Stomach (tissue), 9 donors: Measurements from ENCODE around the gene TOR3A. TPM values are rescaled to one million over a fixed set of nuclear protein-coding genes. Genes with fewer than 3 reads are reported as not detected.

Source experiments
- DNase-seq, 2 donors: peaks; one replicate each; pipeline versions ENCODE4 v3.0.0 to v3.0.0-alpha.2; 2013 to 2019
- H3K27ac ChIP-seq, 5 donors: fragments of 200-600 bp in 4 of 5; sonication (generic) in 4 of 5; one replicate each; pipeline ENCODE4 v1.5.1; 2013 to 2019; ENCODE audit warnings: mild to moderate bottlenecking in 1 of 5, moderate library complexity in 1 of 5
- H3K27me3 ChIP-seq, 3 donors: fragments of 200-600 bp; sonication (generic); one replicate each; pipeline ENCODE4 v1.5.1; 2017 to 2019; ENCODE audit warnings: mixed run types in 1 of 3
- H3K36me3 ChIP-seq, 4 donors: fragments of 200-600 bp; sonication (generic); 1 replicate in 3 of 4; 2 replicates in 1 of 4; pipeline ENCODE4 v1.5.1; 2016 to 2019
- H3K4me1 ChIP-seq, 4 donors: fragments of 200-600 bp; sonication (generic); one replicate each; pipeline ENCODE4 v1.5.1; 2016 to 2019
- H3K4me3 ChIP-seq, 4 donors: fragments of 200-600 bp; sonication (generic) in 3 of 4; one replicate each; pipeline ENCODE4 v1.5.1; 2016 to 2019; ENCODE audit warnings: mild to moderate bottlenecking in 1 of 4
- H3K9me3 ChIP-seq, 4 donors: fragments of 200-600 bp; sonication (generic); one replicate each; pipeline ENCODE4 v1.5.1; 2016 to 2019
- CTCF ChIP-seq, 7 experiments: fragments of 450-650 bp in 4 of 7; fragments of 200-600 bp in 3 of 7; sonication (generic) in 3 of 7; IDR thresholded peaks; one replicate each; pipeline ENCODE4 v1.5.1; 2016 to 2019; ENCODE audit warnings: antibody characterized with exemption in 7 of 7, control low read depth in 2 of 7, mild to moderate bottlenecking in 1 of 7
- EP300 ChIP-seq: sonication (generic); formaldehyde crosslinking; IDR thresholded peaks from one replicate; pipeline ENCODE4 v1.6.1; 2017; ENCODE audit warnings: antibody characterized with exemption
- POLR2A ChIP-seq, 4 donors: fragments of 450-650 bp; IDR thresholded peaks; one replicate each; pipeline ENCODE4 v1.6.1; 2016; ENCODE audit warnings: antibody characterized with exemption in 4 of 4, control low read depth in 2 of 4, mild to moderate bottlenecking in 1 of 4, moderate library complexity in 1 of 4
- POLR2AphosphoS5 ChIP-seq, 3 donors: sonication (generic); formaldehyde crosslinking; IDR thresholded peaks; one replicate each; pipeline ENCODE4 v1.6.1; 2016; ENCODE audit warnings: antibody characterized with exemption in 3 of 3
- WGBS, 5 donors: extraction: QIAGEN DNeasy Blood & Tissue Kit in 3 of 5; methylation state at CpG; one replicate each; pipeline versions ENCODE4 v1.1.5 to v1.1.7; 2013 to 2018; 5-methylcytosine and 5-hydroxymethylcytosine counted together
- intact Hi-C: fragments of 100-400 bp; cut with DNase I; formaldehyde crosslinking; loops from one replicate; pipeline ENCODE4 v1.15.1; 2023; ENCODE audit warnings: low total_unique reads
- polyA plus RNA-seq, 3 donors: library from polyadenylated mRNA; stranded (reverse); fragments of 200-250 nt; gene quantifications; one replicate each; pipeline ENCODE4 v1.2.3, GENCODE V29; 2013
- total RNA-seq, 5 donors: library from RNA; depleted of rRNA; stranded (reverse); fragments of >200 nt; gene quantifications; one replicate each; pipeline versions ENCODE4 v1.1.0 to v1.2.3, GENCODE V29; 2014 to 2016
- donor health status: healthy with polysubstance abuse.
- donor health status: Bipolar disorder and iron deficiency.
- donor health status: healthy.

Gene TOR3A
- total and polyA plus RNA-seq, 8 donors = 5.3 to 285 (median 15.6) TPM

GRCh38 chr1:179083533-179083932 lies 1.7 kb downstream of the TOR3A start:
- Histone ChIP-seq H3K27ac (no peak overlapping the region), H3K36me3 (peaks cover 8 to 35% (median 30%) of the 10 kb centered on the region in 4 donors), H3K9me3 (no peaks in the 10 kb centered on the region), H3K27me3 (no peaks in the 10 kb centered on the region), H3K4me3 (peak overlapping the region in 2 of 4 donors; percentile 79 to 89), H3K4me1 (peaks cover 17 to 41% (median 29%) of the 10 kb centered on the region in 4 donors)
- TF ChIP-seq POLR2A (IDR thresholded peaks at IDR 0.05) (no peak), CTCF (IDR thresholded peaks at IDR 0.05) (no peak), EP300 (no peak), POLR2AphosphoS5 (IDR thresholded peaks at IDR 0.05) (no peak)
- intact Hi-C loops = loop anchor here (5.0 kb wide), 2 partner anchors 209 to 284 kb away; partner anchors contain the start of genes AXDND1 and SOAT1
- 64 to 88% (median 82%) methylated on average over 7 to 8 of the region's 8 CpGs for WGBS, 5 donors
- no peak for DNase-seq

- Histone ChIP-seq H3K36me3 (peaks cover 8 to 75% (median 69%) of the 10 kb centered on the region in 4 donors), H3K4me1 (peaks cover 14 to 56% (median 30%) of the 10 kb centered on the region in 4 donors), H3K4me3 (no peak overlapping the region), H3K27me3 (no peaks in the 10 kb centered on the region), H3K27ac (no peak overlapping the region), H3K9me3 (no peaks in the 10 kb centered on the region)
- intact Hi-C loops = no loop called here
- TF ChIP-seq CTCF (IDR thresholded peaks at IDR 0.05) = no peak
- no peak for TF ChIP-seq EP300
- no peak for TF ChIP-seq POLR2A (IDR thresholded peaks at IDR 0.05)
- TF ChIP-seq POLR2AphosphoS5 (IDR thresholded peaks at IDR 0.05) = no peak
- peak in 1 of 2 donors; percentile 23 for DNase-seq
- 61 to 81% (median 75%) methylated on average over 8 to 11 of the region's 11 CpGs for WGBS, 5 donors
Observed at GRCh38 chr1:179087665-179088064, 5.8 kb downstream of the TOR3A start.

DNA sequence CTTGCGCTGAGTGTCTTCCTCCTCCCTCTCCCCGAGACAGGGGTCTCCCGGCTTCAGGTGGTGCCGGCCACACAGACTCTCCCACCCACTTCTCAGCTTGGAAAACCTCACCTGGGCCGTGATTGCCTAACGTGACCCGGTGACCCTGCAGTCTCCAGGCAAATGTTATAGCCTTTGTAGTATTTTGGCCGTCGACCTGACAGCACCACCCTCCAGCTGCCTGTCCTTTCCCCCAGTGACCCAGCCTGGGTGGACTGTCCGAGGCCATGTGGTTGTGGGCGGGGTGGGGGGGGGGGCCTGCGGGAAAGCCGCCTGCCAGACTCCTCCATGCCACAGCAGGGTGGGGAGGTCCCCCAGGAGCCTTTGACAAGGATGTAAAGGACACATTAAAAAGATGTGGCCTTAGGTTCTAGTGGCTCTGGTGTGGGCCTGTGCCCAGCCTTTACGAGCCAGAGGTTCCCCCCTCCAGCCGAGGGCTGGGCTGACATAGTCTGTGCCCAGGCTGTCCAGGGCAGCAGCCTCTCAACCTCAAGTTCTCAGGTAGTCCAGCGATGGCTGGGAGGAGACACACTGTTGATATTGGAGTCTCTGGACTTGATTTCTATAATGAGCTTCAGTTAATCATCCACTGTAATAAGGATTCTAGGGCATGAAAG lies 8.1 kb downstream of the TOR3A start:
- intact Hi-C loops = no loop called here
- Histone ChIP-seq H3K27me3 (no peaks in the 10 kb centered on the region), H3K27ac (peak overlapping the region in 2 of 5 donors; percentile 21 to 57), H3K4me1 (peaks cover 8 to 39% (median 16%) of the 10 kb centered on the region in 4 donors), H3K36me3 (peaks cover 28 to 96% (median 88%) of the 10 kb centered on the region in 4 donors), H3K9me3 (no peaks in the 10 kb centered on the region), H3K4me3 (no peak overlapping the region)
- no peak for DNase-seq
- TF ChIP-seq POLR2AphosphoS5 (IDR thresholded peaks at IDR 0.05) (no peak), CTCF (IDR thresholded peaks at IDR 0.05) (no peak), EP300 (no peak), POLR2A (IDR thresholded peaks at IDR 0.05) (no peak)
- 65 to 81% (median 69%) methylated on average over 16 of the region's 16 CpGs for WGBS, 5 donors

DNA sequence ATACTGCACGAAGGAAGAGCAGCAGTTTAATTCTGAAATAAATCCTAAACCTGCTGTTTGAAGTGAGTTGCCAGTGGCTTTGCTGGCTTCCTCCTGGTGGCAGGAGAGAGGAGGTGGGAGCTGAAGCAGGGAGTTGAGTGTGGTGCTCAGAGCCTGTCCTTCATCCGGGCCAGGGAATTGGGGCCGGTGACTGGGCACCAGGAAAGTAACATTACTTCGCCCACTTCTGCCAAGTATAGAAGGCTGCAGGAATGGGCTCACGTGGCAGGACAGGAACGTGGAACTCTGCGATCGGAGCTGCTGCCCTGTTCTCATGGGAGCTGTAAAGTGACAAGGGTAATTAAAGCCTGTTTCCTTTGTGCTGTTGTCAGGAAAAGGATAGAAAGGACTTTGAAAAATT lies 8.7 kb downstream of the TOR3A start:
- Histone ChIP-seq H3K9me3 (no peaks in the 10 kb centered on the region), H3K27me3 (no peaks in the 10 kb centered on the region), H3K4me3 (no peak overlapping the region), H3K4me1 (peaks cover 8 to 39% (median 19%) of the 10 kb centered on the region in 4 donors), H3K36me3 (peaks cover 33 to 97% (median 90%) of the 10 kb centered on the region in 4 donors), H3K27ac (peak overlapping the region in 3 of 5 donors; percentile 21 to 57 (median 51))
- no peak for TF ChIP-seq POLR2A (IDR thresholded peaks at IDR 0.05)
- TF ChIP-seq POLR2AphosphoS5 (IDR thresholded peaks at IDR 0.05) = no peak
- TF ChIP-seq CTCF (IDR thresholded peaks at IDR 0.05) = no peak
- no peak for TF ChIP-seq EP300
- intact Hi-C loops = no loop called here
- WGBS, 5 donors = 83 to 90% (median 85%) methylated on average over 8 of the region's 8 CpGs
- peak in 1 of 2 donors; percentile 4 for DNase-seq
